Measurements from ENCODE around the gene CATSPERE. TPM values are rescaled to one million over a fixed set of nuclear protein-coding genes. Genes with fewer than 3 reads are reported as not detected.

The CATSPERE gene
- total and polyA plus RNA-seq, 2 of the 8 experiments (the other 6 are each of a cell fraction or from before 2014, with no cell fraction given), result 0.05 to 0.45 TPM

GRCh38 chr1:244655186-244655585, 194.1 kb downstream of the CATSPERE start:
- H2AK5ac ChIP-seq (ENCODE audit: low read depth, low read length), result no peak overlapping the region
- H3K27ac ChIP-seq (ENCODE audit: low read depth, low read length), result no peak overlapping the region
- H2BK5ac ChIP-seq (ENCODE audit: low read depth, low read length), result no peak overlapping the region
- H2BK15ac ChIP-seq (ENCODE audit: low read length), result no peak overlapping the region
- H4K5ac ChIP-seq (ENCODE audit: insufficient read length, low read depth, low read length), result no peak overlapping the region
- no peak overlapping the region for H4K91ac ChIP-seq (replicated peaks; ENCODE audit: insufficient read length, low read length)
- peaks cover 3% of the 10 kb centered on the region; the same call in 1 of the 2 replicates for H3K79me1 ChIP-seq (ENCODE audit: low read depth, low read length)
- FAIRE-seq, result no peak
- no peak overlapping the region for H2BK12ac ChIP-seq (ENCODE audit: low read depth, low read length)
- H3K79me2 ChIP-seq (ENCODE audit: control insufficient read depth in 1 of 2, insufficient read depth in 2 of 2, low read length in 2 of 2), result peaks cover 25 to 70% of the 10 kb centered on the region in 2 experiments
- H3K23me2 ChIP-seq (ENCODE audit: low read depth, low read length), result peaks cover 2% of the 10 kb centered on the region; the same call in 1 of the 2 replicates
- H3K4ac ChIP-seq (replicated peaks; ENCODE audit: insufficient read length, low read depth, low read length), result no peak overlapping the region
- ChIA-PET POLR2A (ENCODE audit: partially characterized antibody) (interaction anchor here (1.0 kb wide), 1 partner anchor 182 kb away, joined by 3 read pairs; no protein-coding TSS in a partner anchor), CTCF (ENCODE audit: partially characterized antibody) (interaction anchor here (4.4 kb wide), 1 partner anchor 51 kb away, joined by 20 read pairs; no protein-coding TSS in a partner anchor)
- H3K27me3 ChIP-seq (replicated peaks in 1 of 4; ENCODE audit: control insufficient read depth in 3 of 4, extremely low read depth in 1 of 4, insufficient read depth in 3 of 4, low read length in 3 of 4), result no peaks in the 10 kb centered on the region
- H3K18ac ChIP-seq (ENCODE audit: extremely low read depth, low read length), result no peak overlapping the region
- H4K20me1 ChIP-seq (replicated peaks in 1 of 2; ENCODE audit: control insufficient read depth in 1 of 2, insufficient read depth in 2 of 2, low read length in 2 of 2), result peaks cover 1 to 8% of the 10 kb centered on the region in 2 experiments
- WGBS, 2 experiments (ENCODE audit: extremely low coverage in 1 of 2, insufficient coverage in 1 of 2, insufficient read length in 1 of 2, insufficient replicate concordance in 2 of 2, low coverage in 1 of 2, low lambda C conversion rate in 2 of 2, missing lambda C conversion rate in 1 of 2), result 93% methylated on average over 1 of the region's 1 CpG; no CpG with 5 or more reads in 1 of the 2 experiments
- H2BK20ac ChIP-seq (ENCODE audit: low read length), result no peak overlapping the region
- H4K8ac ChIP-seq (ENCODE audit: extremely low read depth, insufficient read depth, low read length), result no peak overlapping the region
- no peak overlapping the region for H2BK120ac ChIP-seq (replicated peaks; ENCODE audit: low read depth, low read length)
- no peak overlapping the region for H2AFZ ChIP-seq (ENCODE audit: low read length)
- no peak overlapping the region for H3K9ac ChIP-seq (replicated peaks in 1 of 4; ENCODE audit: extremely low read depth in 1 of 4, low read depth in 3 of 4, low read length in 3 of 4)
- no peak for DNase-seq (ENCODE audit: low read depth in 1 of 2, low spot score in 2 of 2)
- no peaks in the 10 kb centered on the region for H3K9me3 ChIP-seq (ENCODE audit: insufficient read depth in 2 of 2, low read depth in 1 of 2, low read length in 1 of 2)
- H3K4me2 ChIP-seq (ENCODE audit: insufficient read depth in 1 of 2, low read depth in 2 of 2, low read length in 2 of 2), result peak overlapping the region; percentile 63 to 87
- H3K4me3 ChIP-seq (ENCODE audit: extremely low read depth in 1 of 4, insufficient read depth in 2 of 4, low read depth in 3 of 4, low read length in 4 of 4), result peak overlapping the region; percentile 76 to 89 (median 88); a peak in 7 of 8 replicates
- peaks cover 0 to 20% (median 7%) of the 10 kb centered on the region in 4 experiments; a peak in 3 of 8 replicates for H3K36me3 ChIP-seq (ENCODE audit: control insufficient read depth in 2 of 4, insufficient read depth in 4 of 4, low read length in 3 of 4)
- H3K14ac ChIP-seq (ENCODE audit: insufficient read length), result no peak overlapping the region
- H3K23ac ChIP-seq (ENCODE audit: insufficient read length), result no peak overlapping the region
- no peak overlapping the region for H3K56ac ChIP-seq (replicated peaks; ENCODE audit: insufficient read length, low read depth, low read length)
- H3K4me1 ChIP-seq (replicated peaks in 1 of 4; ENCODE audit: control insufficient read depth in 3 of 4, insufficient read depth in 4 of 4, low read length in 3 of 4), result peaks cover 2 to 17% (median 12%) of the 10 kb centered on the region in 4 experiments; a peak in 6 of 7 replicates
- TF ChIP-seq SP4 (IDR thresholded peaks at IDR 0.05; ENCODE audit: low read length) (no peak), TAF1 (IDR thresholded peaks at IDR 0.05; ENCODE audit: low read depth, low read length) (no peak), JUND (IDR thresholded peaks at IDR 0.05; ENCODE audit: low read length) (no peak), RFX5 (IDR thresholded peaks at IDR 0.05; ENCODE audit: borderline replicate concordance, low read depth, low read length) (no peak), BCL11A (IDR thresholded peaks at IDR 0.05; ENCODE audit: low read depth in 2 of 2, low read length in 2 of 2) (no peak), PHF8 (conservative IDR thresholded peaks at IDR 0.05; ENCODE audit: low read depth, low read length) (no peak), RXRA (IDR thresholded peaks at IDR 0.05; ENCODE audit: insufficient read depth, low read depth, low read length) (no peak), SIX5 (IDR thresholded peaks at IDR 0.05; ENCODE audit: low read depth, low read length) (no peak), POLR2AphosphoS5 (IDR thresholded peaks at IDR 0.05; ENCODE audit: low read depth, low read length) (no peak), ASH2L (IDR thresholded peaks at IDR 0.05; ENCODE audit: low read length) (no peak), KDM1A (IDR thresholded peaks at IDR 0.05; ENCODE audit: borderline replicate concordance, low read length) (no peak), GABPA (IDR thresholded peaks at IDR 0.05; ENCODE audit: borderline replicate concordance, insufficient read depth, low read length) (no peak), TBP (IDR thresholded peaks at IDR 0.05; ENCODE audit: low read depth, low read length) (no peak), SP2 (IDR thresholded peaks at IDR 0.05; ENCODE audit: low read length) (no peak)
- TF ChIP-seq, protein P1, sequence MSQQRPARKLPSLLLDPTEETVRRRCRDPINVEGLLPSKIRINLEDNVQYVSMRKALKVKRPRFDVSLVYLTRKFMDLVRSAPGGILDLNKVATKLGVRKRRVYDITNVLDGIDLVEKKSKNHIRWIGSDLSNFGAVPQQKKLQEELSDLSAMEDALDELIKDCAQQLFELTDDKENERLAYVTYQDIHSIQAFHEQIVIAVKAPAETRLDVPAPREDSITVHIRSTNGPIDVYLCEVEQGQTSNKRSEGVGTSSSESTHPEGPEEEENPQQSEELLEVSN (IDR thresholded peaks at IDR 0.05), result no peak
